ENCODE measurements around the gene KDM4B. TPM values are rescaled to one million over a fixed set of nuclear protein-coding genes. Genes with fewer than 3 reads are reported as not detected.

The KDM4B gene
- total RNA-seq, 1 donor from 2014 or later, result 34.1 TPM

GRCh38 chr19:5183616-5184015 lies 214.7 kb downstream of the KDM4B start:
- Histone ChIP-seq H3K4me1 (no peaks in the 10 kb centered on the region), H3K36me3 (no peaks in the 10 kb centered on the region), H3K9me3 (replicated peaks) (no peaks in the 10 kb centered on the region), H3K4me3 (no peak overlapping the region), H3K27me3 (ENCODE audit: low read depth) (no peaks in the 10 kb centered on the region), H3K27ac (replicated peaks) (no peak overlapping the region)
- intact Hi-C loops (cut with micrococcal nuclease), result no loop called here
- DNase-seq, result no peak
- TF ChIP-seq, protein P1, sequence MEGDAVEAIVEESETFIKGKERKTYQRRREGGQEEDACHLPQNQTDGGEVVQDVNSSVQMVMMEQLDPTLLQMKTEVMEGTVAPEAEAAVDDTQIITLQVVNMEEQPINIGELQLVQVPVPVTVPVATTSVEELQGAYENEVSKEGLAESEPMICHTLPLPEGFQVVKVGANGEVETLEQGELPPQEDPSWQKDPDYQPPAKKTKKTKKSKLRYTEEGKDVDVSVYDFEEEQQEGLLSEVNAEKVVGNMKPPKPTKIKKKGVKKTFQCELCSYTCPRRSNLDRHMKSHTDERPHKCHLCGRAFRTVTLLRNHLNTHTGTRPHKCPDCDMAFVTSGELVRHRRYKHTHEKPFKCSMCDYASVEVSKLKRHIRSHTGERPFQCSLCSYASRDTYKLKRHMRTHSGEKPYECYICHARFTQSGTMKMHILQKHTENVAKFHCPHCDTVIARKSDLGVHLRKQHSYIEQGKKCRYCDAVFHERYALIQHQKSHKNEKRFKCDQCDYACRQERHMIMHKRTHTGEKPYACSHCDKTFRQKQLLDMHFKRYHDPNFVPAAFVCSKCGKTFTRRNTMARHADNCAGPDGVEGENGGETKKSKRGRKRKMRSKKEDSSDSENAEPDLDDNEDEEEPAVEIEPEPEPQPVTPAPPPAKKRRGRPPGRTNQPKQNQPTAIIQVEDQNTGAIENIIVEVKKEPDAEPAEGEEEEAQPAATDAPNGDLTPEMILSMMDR (IDR thresholded peaks at IDR 0.05; ENCODE audit: borderline replicate concordance), result no peak

DNA sequence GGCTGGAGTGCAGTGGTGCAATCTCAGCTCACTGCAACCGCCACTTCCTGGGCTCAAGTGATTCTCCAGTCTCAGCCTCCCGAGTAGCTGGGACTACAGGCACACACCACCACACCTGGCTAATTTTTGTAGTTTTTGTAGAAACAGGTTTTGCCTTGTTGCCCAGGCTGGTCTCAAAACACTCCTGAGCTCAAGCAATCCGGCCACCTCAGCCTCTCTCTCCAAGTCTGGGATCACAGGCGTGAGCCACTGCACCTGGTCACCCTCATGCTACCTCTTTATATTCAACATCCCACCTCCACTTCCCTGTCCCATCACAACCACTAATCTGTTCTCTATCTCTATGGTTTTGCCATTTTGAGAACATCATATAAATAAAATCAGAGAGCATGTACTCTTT lies 216.0 kb downstream of the KDM4B start:
- no peak for DNase-seq
- intact Hi-C loops (cut with micrococcal nuclease), result no loop called here
- Histone ChIP-seq H3K4me3 (no peak overlapping the region), H3K27me3 (ENCODE audit: low read depth) (no peaks in the 10 kb centered on the region), H3K27ac (replicated peaks) (no peak overlapping the region), H3K9me3 (replicated peaks) (no peaks in the 10 kb centered on the region), H3K36me3 (no peaks in the 10 kb centered on the region), H3K4me1 (no peaks in the 10 kb centered on the region)
- TF ChIP-seq, protein P1 (IDR thresholded peaks at IDR 0.05; ENCODE audit: borderline replicate concordance), result no peak

GRCh38 chr19:5186293-5187050 lies 217.6 kb downstream of the KDM4B start:
- Histone ChIP-seq H3K4me3 (no peak overlapping the region), H3K36me3 (no peaks in the 10 kb centered on the region), H3K4me1 (no peaks in the 10 kb centered on the region), H3K9me3 (replicated peaks) (no peaks in the 10 kb centered on the region), H3K27ac (replicated peaks) (no peak overlapping the region), H3K27me3 (ENCODE audit: low read depth) (no peaks in the 10 kb centered on the region)
- DNase-seq, result no peak
- intact Hi-C loops (cut with micrococcal nuclease), result no loop called here
- TF ChIP-seq, protein P1 (IDR thresholded peaks at IDR 0.05; ENCODE audit: borderline replicate concordance), result no peak

- intact Hi-C loops (cut with micrococcal nuclease), result no loop called here
- Histone ChIP-seq H3K4me1 (no peaks in the 10 kb centered on the region), H3K27ac (replicated peaks) (no peak overlapping the region), H3K4me3 (no peak overlapping the region), H3K9me3 (replicated peaks) (no peaks in the 10 kb centered on the region), H3K27me3 (ENCODE audit: low read depth) (no peaks in the 10 kb centered on the region), H3K36me3 (no peaks in the 10 kb centered on the region)
- no peak for DNase-seq
- TF ChIP-seq, protein P1 (IDR thresholded peaks at IDR 0.05; ENCODE audit: borderline replicate concordance), result no peak
Measured at GRCh38 chr19:5188548-5189317, 219.8 kb downstream of the KDM4B start.

DNA sequence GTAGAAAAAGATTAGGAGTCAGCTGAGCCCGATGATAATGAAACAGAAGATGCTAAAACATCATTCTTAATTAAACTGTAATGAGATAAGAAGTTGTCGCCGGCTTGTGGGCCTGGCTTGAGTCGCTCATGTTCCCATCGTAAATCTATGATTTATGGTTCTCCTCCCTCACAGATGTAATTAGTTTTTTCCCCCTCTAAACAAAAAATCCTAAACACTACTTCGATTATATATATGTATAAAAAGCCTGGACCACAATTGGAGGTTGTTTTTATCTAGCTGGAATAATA lies 220.3 kb downstream of the KDM4B start:
- no peak for DNase-seq
- intact Hi-C loops (cut with micrococcal nuclease), result no loop called here
- no peaks in the 10 kb centered on the region for H3K9me3 ChIP-seq (replicated peaks)
- no peaks in the 10 kb centered on the region for H3K27me3 ChIP-seq (ENCODE audit: low read depth)
- H3K27ac ChIP-seq (replicated peaks), result no peak overlapping the region
- no peaks in the 10 kb centered on the region for H3K4me1 ChIP-seq
- no peaks in the 10 kb centered on the region for H3K36me3 ChIP-seq
- no peak overlapping the region for H3K4me3 ChIP-seq
- TF ChIP-seq, protein P1 (IDR thresholded peaks at IDR 0.05; ENCODE audit: borderline replicate concordance), result no peak

All from left ventricle myocardium inferior (tissue), 1 donor.